WI38 (cell line): ENCODE measurements around the gene PSMB7.
"Not testable (repeated sequence)": the region's sequence is repeated elsewhere in the genome, so short reads cannot be mapped to it uniquely, and the experiment has no call there.

Experiments
- H3K4me3 ChIP-seq: 2 replicates; pipeline ENCODE4 v1.5.1; 2011; ENCODE audit warnings: low read depth, mild to moderate bottlenecking, control low read depth, low read length
- CTCF ChIP-seq: IDR thresholded peaks from 2 replicates; pipeline ENCODE4 v1.5.1; 2012; ENCODE audit warnings: low read depth, mild to moderate bottlenecking, control low read depth, low read length

Gene PSMB7

GRCh38 chr9:124426361-124426760, 11.1 kb upstream of the PSMB7 start:
- H3K4me3 ChIP-seq = no peak overlapping the region
- no peak for TF ChIP-seq CTCF

- not testable (repeated sequence) for H3K4me3 ChIP-seq
These were observed 10.5 kb upstream of the PSMB7 start for GRCh38 chr9:124425733-124426132.

GRCh38 chr9:124423591-124423990, 8.3 kb upstream of the PSMB7 start:
- H3K4me3 ChIP-seq = no peak overlapping the region
- no peak for TF ChIP-seq CTCF

- no peak for TF ChIP-seq CTCF
- no peak overlapping the region for H3K4me3 ChIP-seq
These were observed 7.9 kb upstream of the PSMB7 start for GRCh38 chr9:124423155-124423554.

GRCh38 chr9:124420991-124421543, 5.8 kb upstream of the PSMB7 start:
- no peak for TF ChIP-seq CTCF
- H3K4me3 ChIP-seq = no peak overlapping the region

GRCh38 chr9:124419832-124420489, 4.7 kb upstream of the PSMB7 start:
- TF ChIP-seq CTCF = no peak; the same call in 1 of the 2 replicates
- H3K4me3 ChIP-seq = no peak overlapping the region

- TF ChIP-seq CTCF = no peak
- H3K4me3 ChIP-seq = no peak overlapping the region
These were observed 726 bp upstream of the PSMB7 start for GRCh38 chr9:124415852-124416484.

GRCh38 chr9:124414612-124415011, 630 bp downstream of the PSMB7 start:
- no peak for TF ChIP-seq CTCF
- H3K4me3 ChIP-seq = peak overlapping the region; percentile 98
